Cardiac ventricle fibroblast (primary cell): ENCODE results near the gene PIK3R4. TPM values are rescaled to one million over a fixed set of nuclear protein-coding genes. Genes with fewer than 3 reads are reported as not detected.

Experiments used
- total RNA-seq: library from RNA; depleted of rRNA; stranded (reverse); fragments of >200 nt; gene quantifications from 2 replicates; pipeline ENCODE4 v1.2.3, GENCODE V29; 2015

Gene PIK3R4
- 22.1 and 40.3 TPM in 2 replicates for total RNA-seq

GRCh38 chr3:130746246-130747039, at the start of gene PIK3R4:
Gene PIK3R4 (minus strand): TSS chr3:130746829. CDS start chr3:130745218, 1,611 bp downstream.

Other genes starting within 250 kb of the PIK3R4 start
- gene COL6A6, start 229.7 kb downstream of the PIK3R4 start, total RNA-seq: 0.50 and 0.68 TPM in 2 replicates
- gene ATP2C1, start 147.3 kb upstream of the PIK3R4 start, total RNA-seq: 50.9 and 66.2 TPM in 2 replicates